Mucosa of gallbladder (tissue), 1 donor: ENCODE results near the gene SYT1. TPM values are rescaled to one million over a fixed set of nuclear protein-coding genes. Genes with fewer than 3 reads are reported as not detected.
"Not testable (repeated sequence)": the region's sequence is repeated elsewhere in the genome, so short reads cannot be mapped to it uniquely, and the experiment has no call there.

ENCODE experiments used
- DNase-seq: peaks from one replicate; pipeline ENCODE4 v3.0.0-alpha.2; 2020; ENCODE audit warnings: low spot score
- total RNA-seq: library from RNA; stranded (reverse); gene quantifications from one replicate; pipeline ENCODE4 v1.2.1, GENCODE V29; 2021
- donor health status: DM: no; HTN: no; CAD: no.

Gene SYT1
- 6.5 TPM for total RNA-seq

- peak; percentile 34 for DNase-seq
Measured at GRCh38 chr12:78864403-78864869, at the start of gene SYT1. Gene SYT1 (plus strand): TSS chr12:78864774.

- DNase-seq = no peak
Measured at GRCh38 chr12:78818487-78818886, 46.1 kb upstream of the SYT1 start.

DNA sequence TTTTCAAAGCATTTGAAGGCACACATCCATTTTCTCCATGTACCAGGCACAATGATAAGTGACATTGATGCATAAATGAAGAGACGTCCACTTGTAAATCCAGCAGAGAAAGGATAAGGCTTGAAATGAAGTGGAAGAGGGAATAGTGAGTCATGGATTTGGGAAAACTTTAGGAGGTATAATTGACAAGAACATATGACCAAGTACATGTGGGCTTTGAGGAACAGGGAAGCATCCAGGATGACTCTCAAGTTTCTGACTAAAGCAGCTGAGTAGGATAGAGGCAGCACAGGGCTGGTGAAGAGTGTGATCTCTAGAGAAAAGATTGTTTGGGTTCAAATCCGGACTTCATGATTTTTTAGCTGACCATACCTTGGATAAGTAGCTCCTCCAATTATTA is 43.6 kb upstream of the SYT1 start:
- DNase-seq = no peak

DNA sequence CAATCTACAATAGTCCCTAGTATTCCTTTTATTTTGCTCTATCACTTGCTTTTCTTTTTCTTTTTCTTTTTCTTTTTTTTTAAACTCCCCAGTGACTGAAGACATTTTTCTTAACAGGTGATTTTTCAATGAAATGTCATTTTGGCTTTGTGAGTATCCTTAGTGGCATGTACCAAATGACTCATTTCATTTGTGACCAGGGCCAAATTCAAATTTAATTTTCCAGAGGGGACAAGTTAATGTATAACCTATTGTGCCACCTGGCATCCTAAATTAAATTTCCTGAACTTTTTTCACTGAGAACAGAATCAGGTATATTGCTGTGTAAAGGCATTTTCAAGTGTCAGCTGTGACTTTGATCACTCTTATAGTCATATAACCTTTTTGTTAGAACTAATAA is 39.7 kb upstream of the SYT1 start:
- DNase-seq = no peak

- DNase-seq = no peak
Measured at GRCh38 chr12:78829690-78830089, 34.9 kb upstream of the SYT1 start.

GRCh38 chr12:78835493-78835892 is 29.1 kb upstream of the SYT1 start:
- no peak for DNase-seq

DNA sequence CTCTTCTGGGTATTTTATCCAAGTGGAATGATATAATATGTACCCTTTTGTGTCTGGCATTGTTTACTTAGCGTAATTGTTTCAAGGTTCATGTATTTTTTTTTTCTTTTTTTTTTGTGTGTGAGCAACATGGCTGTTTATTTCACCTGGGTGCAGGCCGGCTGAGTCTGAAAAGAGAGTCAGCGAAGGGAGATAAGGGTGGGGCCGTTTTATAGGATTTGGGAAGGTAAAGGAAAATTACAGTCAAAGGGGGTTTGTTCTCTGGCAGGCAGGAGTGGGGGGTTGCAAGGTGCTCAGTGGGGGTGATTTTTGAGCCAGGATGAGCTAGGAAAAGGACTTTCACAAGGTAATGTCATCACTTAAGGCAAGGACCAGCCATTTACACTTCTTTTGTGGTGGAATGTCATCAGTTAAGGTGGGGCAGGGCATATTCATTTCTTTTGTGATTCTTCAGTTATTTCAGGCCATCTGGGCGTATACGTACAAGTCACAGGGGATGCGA is 24.0 kb upstream of the SYT1 start:
- not testable (repeated sequence) for DNase-seq

GRCh38 chr12:78853231-78853630 is 11.3 kb upstream of the SYT1 start:
- DNase-seq = no peak

GRCh38 chr12:78863482-78864402 is 832 bp upstream of the SYT1 start:
- DNase-seq = no peak

DNA sequence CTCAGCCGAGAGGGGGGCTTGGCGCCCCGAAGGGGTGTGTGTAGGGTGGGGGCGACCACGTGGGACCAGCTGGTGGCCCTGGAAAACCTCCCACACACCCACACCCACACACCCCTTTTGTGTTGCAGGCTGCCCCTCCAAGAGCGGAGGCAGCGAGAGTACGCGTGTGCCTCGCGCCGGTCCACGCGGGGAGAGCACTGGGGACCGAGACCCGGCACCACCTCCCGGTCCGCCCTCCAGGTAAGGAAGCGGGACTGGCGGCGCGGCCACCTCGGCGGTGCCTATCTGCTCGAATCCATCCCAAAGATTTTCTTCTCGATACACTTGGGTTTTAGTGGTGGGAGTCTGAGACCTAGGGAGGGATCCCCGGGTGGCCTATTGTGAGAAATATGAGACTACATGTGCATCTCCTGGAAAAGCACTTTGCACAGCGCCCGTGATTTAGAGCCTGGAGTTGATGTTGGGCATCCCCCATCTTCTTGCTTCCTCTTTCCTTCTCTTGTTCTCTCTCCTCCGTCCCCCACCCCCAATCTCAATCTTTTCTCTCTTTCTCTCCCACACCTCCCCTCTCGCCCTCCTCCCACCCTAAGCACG is 393 bp downstream of the SYT1 start:
- no peak for DNase-seq

- no peak for DNase-seq
Measured at GRCh38 chr12:78865516-78865915, 942 bp downstream of the SYT1 start.

DNA sequence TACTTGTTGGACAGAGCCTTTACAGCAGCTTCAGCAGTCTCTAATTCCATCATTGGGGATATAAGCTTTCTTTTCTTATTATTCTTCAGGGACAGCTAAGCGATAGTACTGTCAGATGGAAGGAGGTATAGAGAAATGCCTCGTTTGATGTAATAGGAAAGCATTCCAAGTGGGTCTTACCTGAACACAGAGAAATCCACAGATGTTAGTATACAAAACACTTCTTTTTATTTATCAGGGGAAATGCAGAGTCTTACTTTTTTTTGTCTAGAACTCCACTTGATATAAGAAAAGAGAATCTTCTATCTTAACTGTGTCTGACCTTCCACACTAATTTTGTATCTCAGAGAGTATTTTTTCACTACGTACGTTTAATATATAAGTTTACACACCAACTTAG is 1.9 kb downstream of the SYT1 start:
- DNase-seq = no peak

DNA sequence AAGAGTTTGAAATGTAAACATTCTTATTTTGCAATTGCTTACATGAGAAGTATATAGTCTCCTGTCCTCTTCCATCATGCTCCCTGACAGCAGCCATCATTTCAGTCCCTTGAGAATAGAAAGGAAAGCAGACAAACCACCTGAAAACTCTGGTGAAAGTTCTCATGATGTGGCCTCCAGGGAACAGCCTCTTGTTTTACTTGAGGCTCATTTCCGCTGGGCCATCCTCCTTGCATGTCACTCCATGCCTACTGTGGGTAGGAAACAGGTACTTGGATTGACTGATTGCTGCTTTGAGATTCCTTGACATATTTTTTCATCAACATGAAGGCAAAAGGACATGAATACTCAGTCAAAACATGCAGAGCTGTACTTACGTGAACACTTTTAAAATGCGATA is 6.0 kb downstream of the SYT1 start:
- DNase-seq = no peak

- no peak for DNase-seq
Measured at GRCh38 chr12:78871566-78871965, 7.0 kb downstream of the SYT1 start.

- DNase-seq = no peak
Measured at GRCh38 chr12:78878459-78878858, 13.9 kb downstream of the SYT1 start.

DNA sequence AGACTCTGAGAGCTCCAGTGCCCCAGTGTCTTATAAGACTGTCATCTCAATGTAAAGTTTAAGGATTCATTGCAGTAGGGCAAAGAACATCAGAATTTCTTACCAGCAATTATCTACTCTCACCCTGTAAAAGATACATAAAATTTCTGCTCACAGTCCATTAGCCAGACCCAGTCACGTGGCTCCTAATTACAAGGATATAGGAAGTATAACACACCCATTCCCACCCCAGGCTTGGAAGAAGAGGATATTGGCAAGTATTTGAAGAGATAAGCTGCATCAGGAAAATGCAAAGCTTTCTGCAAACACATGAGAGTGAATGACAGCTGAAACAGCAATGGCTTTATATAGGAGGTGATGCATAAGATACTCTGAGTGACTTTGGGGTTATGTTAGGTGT is 14.3 kb downstream of the SYT1 start:
- no peak for DNase-seq

DNA sequence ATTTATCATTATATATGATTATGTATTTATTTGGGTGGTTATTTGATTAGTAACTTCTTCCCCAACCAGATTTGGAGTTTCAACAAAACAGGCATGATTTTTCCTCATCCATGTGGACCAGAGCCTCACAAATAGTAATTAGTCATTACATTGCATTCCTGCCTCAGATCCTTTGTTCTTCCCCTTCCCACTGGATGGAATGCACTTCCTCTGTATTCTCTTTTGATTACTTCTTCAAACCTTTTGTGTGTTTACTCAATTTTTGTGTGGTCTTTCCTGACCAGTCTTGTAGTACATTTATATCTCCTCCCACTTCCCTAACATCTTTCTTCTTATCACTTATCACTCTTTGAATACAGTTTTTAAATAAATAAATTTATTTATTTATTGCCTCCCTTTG is 15.5 kb downstream of the SYT1 start:
- no peak for DNase-seq

DNA sequence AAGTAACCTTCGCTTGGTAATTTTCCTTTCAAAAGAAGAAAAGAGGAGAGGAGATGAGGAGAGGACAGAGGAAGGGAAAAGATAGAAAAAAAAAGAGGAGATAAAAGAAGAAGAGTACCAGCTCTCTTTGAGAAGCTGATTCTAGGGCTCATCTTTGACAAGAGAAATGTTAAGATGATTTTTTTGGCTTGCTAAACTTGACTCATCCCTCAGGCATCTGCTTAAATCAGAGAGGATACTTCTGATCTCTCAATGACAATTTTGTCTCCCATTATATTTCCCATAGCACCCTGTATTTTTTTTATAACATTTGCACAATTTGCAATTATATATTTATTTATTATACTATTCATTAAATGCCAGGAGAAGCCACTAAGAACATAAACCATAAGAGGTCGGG is 17.1 kb downstream of the SYT1 start:
- no peak for DNase-seq

DNA sequence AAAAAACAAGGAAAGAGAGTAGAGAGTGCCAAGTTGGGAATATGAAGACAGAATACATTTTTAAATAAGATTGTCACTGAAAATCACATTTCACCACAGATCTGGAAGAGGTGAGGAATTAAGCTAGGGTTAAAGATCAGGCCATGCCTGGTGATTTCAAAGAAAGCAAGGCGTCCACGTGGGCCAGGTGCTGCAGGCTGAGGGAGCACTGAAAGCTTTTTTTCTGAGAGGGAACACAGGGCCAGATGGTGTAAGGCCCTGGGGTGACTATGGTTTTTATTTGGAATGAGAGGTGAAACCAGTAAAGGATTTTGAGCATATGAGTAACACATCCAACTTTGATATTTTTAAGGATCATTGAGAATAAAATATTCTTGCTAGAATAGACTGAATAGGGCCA is 20.9 kb downstream of the SYT1 start:
- DNase-seq = no peak

DNA sequence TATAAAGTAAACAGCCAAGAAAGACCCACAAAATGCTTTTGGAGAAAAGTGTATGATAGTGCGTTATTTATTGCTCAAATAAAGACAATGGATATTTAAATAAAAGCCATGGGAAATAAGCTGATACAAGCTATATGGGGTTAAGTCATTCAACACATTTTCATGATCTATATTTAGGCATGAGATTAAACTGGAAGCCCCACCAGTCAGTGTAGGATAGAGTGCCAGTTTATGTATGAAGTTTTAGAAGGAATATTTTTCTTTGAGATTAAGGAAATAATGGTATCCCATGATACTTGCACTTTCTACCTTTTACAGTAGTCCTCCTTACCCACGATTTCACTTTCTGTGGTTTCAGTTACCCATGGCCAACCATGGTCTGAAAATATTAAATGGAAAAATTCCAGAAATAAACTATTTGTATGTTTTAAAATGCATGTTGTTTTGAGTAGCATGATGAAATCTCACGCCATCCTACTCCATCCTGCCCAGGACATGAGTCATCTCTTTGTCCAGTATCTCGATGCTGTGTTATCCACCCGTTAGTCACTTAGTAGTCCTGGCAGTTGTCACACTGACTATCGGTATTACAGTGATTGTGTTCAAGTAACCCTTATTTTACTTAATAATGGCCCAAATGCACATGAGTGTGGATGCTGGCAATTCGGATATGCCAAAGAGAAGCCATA is 22.3 kb downstream of the SYT1 start:
- DNase-seq = no peak

GRCh38 chr12:78887444-78887843 is 22.9 kb downstream of the SYT1 start:
- no peak for DNase-seq

- no peak for DNase-seq
Measured at GRCh38 chr12:78888568-78888967, 24.0 kb downstream of the SYT1 start.
